Glomerular endothelial cell (primary cell): ENCODE data around the gene ALG9. TPM values are rescaled to one million over a fixed set of nuclear protein-coding genes. Genes with fewer than 3 reads are reported as not detected.

ENCODE experiments used
- DNase-seq: peaks from one replicate; pipeline ENCODE4 v3.0.0-alpha.2; 2011; ENCODE audit warnings: low read depth, low spot score; ENCODE audit errors: extremely low read depth
- total RNA-seq: library from RNA; depleted of rRNA; stranded (reverse); fragments of >200 nt; gene quantifications from 2 replicates; pipeline ENCODE4 v1.2.3, GENCODE V29; 2015

ALG9 gene
- total RNA-seq, 1 donor from 2014 or later, result 22.7 TPM

GRCh38 chr11:111736621-111737443, 134.5 kb downstream of the ALG9 start:
- no peak for DNase-seq

Other genes starting within 250 kb of the ALG9 start
- gene PPP2R1B, start 105.2 kb downstream of the ALG9 start, total RNA-seq, result 30.1 and 33.4 TPM in 2 replicates
- gene FDXACB1, start 7.6 kb upstream of the ALG9 start, total RNA-seq, result 1.1 and 3.2 TPM in 2 replicates
- 8.5 and 9.6 TPM in 2 replicates for gene CFAP68, start 8.0 kb upstream of the ALG9 start, total RNA-seq
- gene CRYAB, start 40.2 kb upstream of the ALG9 start, total RNA-seq, result 2.1 and 5.0 TPM in 2 replicates
- 0.10 TPM in 1 of 2 replicates, not detected in the other for gene HSPB2, start 41.2 kb upstream of the ALG9 start, total RNA-seq
- gene C11orf52, start 47.3 kb upstream of the ALG9 start, total RNA-seq, result 0.18 and 1.1 TPM in 2 replicates
- 7.9 and 12.1 TPM in 2 replicates for gene DIXDC1, start 65.8 kb upstream of the ALG9 start, total RNA-seq
- 26.3 and 28.8 TPM in 2 replicates for gene DLAT, start 153.8 kb upstream of the ALG9 start, total RNA-seq
- gene PIH1D2, start 202.4 kb upstream of the ALG9 start, total RNA-seq, result 0.41 and 1.5 TPM in 2 replicates
- 10.5 and 14.4 TPM in 2 replicates for gene NKAPD1, start 202.7 kb upstream of the ALG9 start, total RNA-seq
- 39.2 and 43.8 TPM in 2 replicates for gene TIMM8B, start 215.2 kb upstream of the ALG9 start, total RNA-seq
- gene SDHD, start 215.3 kb upstream of the ALG9 start, total RNA-seq, result 63.7 and 76.6 TPM in 2 replicates